SK-N-SH treated with all-trans-retinoic acid at 6 μM for 48 hours (cell line): ENCODE data around the gene STAG1.

Experiments
- ATAC-seq: fragments of 200-7000 bp; cut with Tn5 transposase; 3 replicates; pipeline ENCODE4 v1.9.1; 2020; ENCODE audit warnings: mild to moderate bottlenecking, moderate library complexity
- ARNTL ChIP-seq: fragments of 450-650 bp; formaldehyde crosslinking; IDR thresholded peaks from 2 replicates; pipeline ENCODE4 v1.5.0; 2020; ENCODE audit warnings: low read depth, mild to moderate bottlenecking, moderate library complexity, borderline replicate concordance
- BACH2 ChIP-seq: fragments of 250-450 bp; sonication (Bioruptor Pico); IDR thresholded peaks from 2 replicates; pipeline ENCODE4 v1.9.0; 2021; ENCODE audit warnings: mild to moderate bottlenecking, borderline replicate concordance
- CSDC2 ChIP-seq: fragments of 250-450 bp; sonication (Bioruptor Pico); IDR thresholded peaks from 2 replicates; pipeline ENCODE4 v1.5.0; 2020; ENCODE audit warnings: mild to moderate bottlenecking, moderate library complexity
- ESRRG ChIP-seq: fragments of 250-450 bp; sonication (Bioruptor Pico); IDR thresholded peaks from 2 replicates; pipeline ENCODE4 v1.6.1; 2021; ENCODE audit warnings: mild to moderate bottlenecking
- GLIS3 ChIP-seq: fragments of 250-450 bp; sonication (Bioruptor Pico); IDR thresholded peaks from 2 replicates; pipeline ENCODE4 v1.5.0; 2020; ENCODE audit warnings: mild to moderate bottlenecking, moderate library complexity
- ISL1 ChIP-seq: fragments of 250-450 bp; sonication (Bioruptor Pico); IDR thresholded peaks from 2 replicates; pipeline ENCODE4 v2.1.2; 2022; ENCODE audit warnings: mild to moderate bottlenecking, moderate library complexity
- PATZ1 ChIP-seq: fragments of 250-450 bp; sonication (Bioruptor Pico); IDR thresholded peaks from 2 replicates; pipeline ENCODE4 v1.8.0; 2020; ENCODE audit warnings: mild to moderate bottlenecking, moderate library complexity, borderline replicate concordance
- POU6F1 ChIP-seq: fragments of 250-450 bp; sonication (Bioruptor Pico); IDR thresholded peaks from 2 replicates; pipeline ENCODE4 v1.8.0; 2021; ENCODE audit warnings: low read depth, mild to moderate bottlenecking, moderate library complexity, borderline replicate concordance
- PPARA ChIP-seq: fragments of 250-450 bp; sonication (Bioruptor Pico); IDR thresholded peaks from 2 replicates; pipeline ENCODE4 v1.5.0; 2020; ENCODE audit warnings: mild to moderate bottlenecking, borderline replicate concordance
- RARB ChIP-seq: fragments of 250-450 bp; sonication (Bioruptor Pico); IDR thresholded peaks from 2 replicates; pipeline ENCODE4 v1.8.0; 2021; ENCODE audit warnings: mild to moderate bottlenecking, moderate library complexity
- SNAI2 ChIP-seq: fragments of 250-450 bp; sonication (Bioruptor Pico); IDR thresholded peaks from 2 replicates; pipeline ENCODE4 v1.5.0; 2020; ENCODE audit warnings: mild to moderate bottlenecking, moderate library complexity
- TCF4 ChIP-seq: fragments of 250-450 bp; sonication (Bioruptor Pico); IDR thresholded peaks from 2 replicates; pipeline ENCODE4 v1.8.0; 2021; ENCODE audit warnings: mild to moderate bottlenecking, moderate library complexity, borderline replicate concordance
- TOX ChIP-seq: fragments of 250-450 bp; sonication (Bioruptor Pico); IDR thresholded peaks from 2 replicates; pipeline ENCODE4 v1.8.0; 2021; ENCODE audit warnings: mild to moderate bottlenecking, moderate library complexity, borderline replicate concordance
- TSHZ2 ChIP-seq: fragments of 250-450 bp; sonication (Bioruptor Pico); IDR thresholded peaks from 2 replicates; pipeline ENCODE4 v1.5.0; 2020; ENCODE audit warnings: mild to moderate bottlenecking, moderate library complexity
- ZFP3 ChIP-seq: fragments of 250-450 bp; sonication (Bioruptor Pico); IDR thresholded peaks from 2 replicates; pipeline ENCODE4 v1.5.0; 2020; ENCODE audit warnings: mild to moderate bottlenecking, moderate library complexity
- ZFP30 ChIP-seq: fragments of 450-650 bp; formaldehyde crosslinking; IDR thresholded peaks from 2 replicates; pipeline ENCODE4 v1.5.0; 2022; ENCODE audit warnings: mild to moderate bottlenecking, moderate library complexity
- ZNF565 ChIP-seq: fragments of 450-650 bp; formaldehyde crosslinking; conservative IDR thresholded peaks from 2 replicates; pipeline ENCODE4 v1.5.0; 2020; ENCODE audit warnings: low read depth, mild to moderate bottlenecking, moderate library complexity
- ZNF70 ChIP-seq: fragments of 450-650 bp; formaldehyde crosslinking; IDR thresholded peaks from 2 replicates; pipeline ENCODE4 v1.5.0; 2020; ENCODE audit warnings: mild to moderate bottlenecking, moderate library complexity
- ZNF8 ChIP-seq: fragments of 450-650 bp; formaldehyde crosslinking; IDR thresholded peaks from 2 replicates; pipeline ENCODE4 v1.5.0; 2020; ENCODE audit warnings: mild to moderate bottlenecking, moderate library complexity
- TF ChIP-seq, protein P1 (sequence below): fragments of 250-450 bp; sonication (Bioruptor Pico); IDR thresholded peaks from 2 replicates; pipeline ENCODE4 v1.5.1; 2020; ENCODE audit warnings: low read depth, mild to moderate bottlenecking, moderate library complexity

Gene STAG1

GRCh38 chr3:136634821-136635220 is 117.4 kb downstream of the STAG1 start (continued):
- TF ChIP-seq ZFP3 (CRISPR knock-in tag): no peak
- TF ChIP-seq, all 23 proteins: peak for 0

GRCh38 chr3:136632625-136633081 is 119.5 kb downstream of the STAG1 start:
- TF ChIP-seq PPARA (CRISPR knock-in tag) (no peak), GLIS3 (CRISPR knock-in tag) (no peak), TSHZ2 (CRISPR knock-in tag) (no peak), ZNF8 (CRISPR knock-in tag) (no peak), ARNTL (CRISPR knock-in tag) (no peak), TOX (no peak), BACH2 (CRISPR knock-in tag) (no peak), ZNF70 (no peak), POU6F1 (CRISPR knock-in tag) (no peak), RARB (CRISPR knock-in tag) (no peak), ZFP30 (CRISPR knock-in tag) (no peak), CSDC2 (CRISPR knock-in tag) (no peak), ZNF565 (CRISPR knock-in tag) (no peak), SNAI2 (CRISPR knock-in tag) (no peak), TCF4 (CRISPR knock-in tag) (no peak), PATZ1 (CRISPR knock-in tag) (no peak), ISL1 (CRISPR knock-in tag) (no peak)
- TF ChIP-seq, protein P1, sequence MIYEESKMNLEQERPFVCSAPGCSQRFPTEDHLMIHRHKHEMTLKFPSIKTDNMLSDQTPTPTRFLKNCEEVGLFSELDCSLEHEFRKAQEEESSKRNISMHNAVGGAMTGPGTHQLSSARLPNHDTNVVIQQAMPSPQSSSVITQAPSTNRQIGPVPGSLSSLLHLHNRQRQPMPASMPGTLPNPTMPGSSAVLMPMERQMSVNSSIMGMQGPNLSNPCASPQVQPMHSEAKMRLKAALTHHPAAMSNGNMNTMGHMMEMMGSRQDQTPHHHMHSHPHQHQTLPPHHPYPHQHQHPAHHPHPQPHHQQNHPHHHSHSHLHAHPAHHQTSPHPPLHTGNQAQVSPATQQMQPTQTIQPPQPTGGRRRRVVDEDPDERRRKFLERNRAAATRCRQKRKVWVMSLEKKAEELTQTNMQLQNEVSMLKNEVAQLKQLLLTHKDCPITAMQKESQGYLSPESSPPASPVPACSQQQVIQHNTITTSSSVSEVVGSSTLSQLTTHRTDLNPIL (CRISPR knock-in tag): no peak
- no peak for ATAC-seq

DNA sequence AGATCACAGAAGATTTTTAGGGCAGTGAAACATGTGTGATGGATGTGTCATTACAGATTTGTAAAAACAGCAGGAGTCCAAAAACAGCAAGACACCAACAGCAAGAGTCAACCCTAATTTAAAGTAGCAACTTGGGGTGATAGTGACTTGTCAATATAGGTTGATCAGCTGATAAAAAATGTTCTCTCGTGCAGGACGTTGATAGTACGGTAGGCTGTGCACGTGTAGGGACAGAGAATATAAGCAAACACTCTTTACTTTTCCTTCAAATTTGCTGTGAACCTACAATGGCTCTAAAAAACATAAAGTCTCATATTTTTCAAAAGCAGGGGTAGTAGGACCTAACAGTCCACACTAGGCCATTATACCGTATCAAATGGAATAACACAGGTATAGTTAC is 120.8 kb downstream of the STAG1 start:
- TF ChIP-seq ZNF70: no peak
- TF ChIP-seq, protein P1 (CRISPR knock-in tag): no peak
- TF ChIP-seq, all 23 proteins: peak for 0
- ATAC-seq: no peak

DNA sequence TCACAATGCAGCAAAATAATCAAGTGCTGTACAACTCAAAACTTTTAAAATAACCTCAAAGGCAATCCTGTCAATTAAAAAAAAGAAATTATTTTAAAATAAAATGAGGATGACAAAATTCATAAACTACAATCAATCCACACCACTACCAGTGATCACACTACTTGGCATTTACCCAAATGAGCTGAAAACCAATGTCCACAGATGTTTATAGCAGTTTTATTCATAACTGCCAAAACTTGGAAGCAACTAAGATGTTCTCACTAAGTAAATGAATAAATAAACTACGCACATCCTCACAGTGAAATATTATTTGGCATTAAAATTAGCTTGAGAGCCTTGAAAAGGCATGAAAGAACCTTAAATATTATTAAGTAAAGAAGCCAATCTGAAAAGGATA is 121.3 kb downstream of the STAG1 start:
- ATAC-seq: no peak
- no peak for TF ChIP-seq PPARA (CRISPR knock-in tag)
- TF ChIP-seq ZFP30 (CRISPR knock-in tag): no peak
- no peak for TF ChIP-seq POU6F1 (CRISPR knock-in tag)
- no peak for TF ChIP-seq ESRRG
- no peak for TF ChIP-seq ZNF8 (CRISPR knock-in tag)
- TF ChIP-seq, all 23 proteins: peak for 0
